Germinal center (tissue), 1 donor: ENCODE measurements around the gene PRPF4.
A peak's percentile ranks its signal among the peaks of the same experiment; 100 is the strongest.
"Not testable (repeated sequence)": the region's sequence is repeated elsewhere in the genome, so short reads cannot be mapped to it uniquely, and the experiment has no call there.

Source experiments
- DNase-seq: peaks from one replicate; pipeline ENCODE4 v3.0.0; 2012; ENCODE audit warnings: mixed read lengths, low spot score

The PRPF4 gene

GRCh38 chr9:113267911-113268566 lies 7.4 kb upstream of the PRPF4 start:
- DNase-seq: no peak

GRCh38 chr9:113269355-113269754 lies 6.1 kb upstream of the PRPF4 start:
- DNase-seq: no peak

- DNase-seq: no peak
Measured at GRCh38 chr9:113269871-113270270, 5.6 kb upstream of the PRPF4 start.

- peak; percentile 68 for DNase-seq
Measured at GRCh38 chr9:113274474-113275156, 843 bp upstream of the PRPF4 start.

DNA sequence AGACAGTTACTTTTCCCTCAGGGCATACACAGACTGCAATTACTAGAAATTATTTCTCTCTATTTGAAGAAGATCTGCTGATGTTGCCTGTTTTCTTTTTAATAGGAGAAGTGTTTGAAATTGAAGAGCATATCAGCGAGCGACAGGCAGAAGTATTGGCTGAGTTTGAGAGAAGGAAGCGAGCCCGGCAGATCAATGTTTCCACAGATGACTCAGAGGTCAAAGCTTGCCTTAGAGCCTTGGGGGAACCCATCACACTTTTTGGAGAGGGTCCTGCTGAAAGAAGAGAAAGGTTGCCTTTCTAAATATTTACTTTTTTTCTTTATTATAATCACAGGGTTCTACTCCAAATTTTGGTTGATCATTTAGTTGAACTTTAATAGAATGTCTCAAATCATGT lies 3.4 kb downstream of the PRPF4 start:
- DNase-seq: no peak

GRCh38 chr9:113281356-113281755 lies 5.9 kb downstream of the PRPF4 start:
- DNase-seq: no peak

DNA sequence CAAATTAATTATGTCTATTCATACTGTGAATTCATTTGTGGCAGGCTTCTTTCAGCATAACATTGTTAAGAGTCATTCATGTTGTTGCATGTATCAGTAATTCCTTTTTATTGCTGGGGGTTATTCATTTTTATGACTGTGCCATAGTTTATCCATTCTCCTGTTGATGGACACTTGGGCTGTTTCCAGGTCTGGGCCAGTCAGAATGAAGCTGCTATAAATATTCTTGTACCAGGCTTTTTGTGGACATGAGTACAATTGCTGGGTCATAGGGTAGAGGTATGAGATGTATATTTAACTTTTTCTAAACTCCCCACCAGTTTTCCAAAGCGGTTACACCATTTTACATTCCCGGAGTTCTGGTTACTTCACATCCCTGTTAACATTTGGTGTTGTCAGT lies 13.6 kb downstream of the PRPF4 start:
- DNase-seq: no peak

GRCh38 chr9:113290052-113290607 lies 14.7 kb downstream of the PRPF4 start:
- no peak for DNase-seq

- DNase-seq: no peak
Measured at GRCh38 chr9:113293285-113293878, 17.9 kb downstream of the PRPF4 start.

DNA sequence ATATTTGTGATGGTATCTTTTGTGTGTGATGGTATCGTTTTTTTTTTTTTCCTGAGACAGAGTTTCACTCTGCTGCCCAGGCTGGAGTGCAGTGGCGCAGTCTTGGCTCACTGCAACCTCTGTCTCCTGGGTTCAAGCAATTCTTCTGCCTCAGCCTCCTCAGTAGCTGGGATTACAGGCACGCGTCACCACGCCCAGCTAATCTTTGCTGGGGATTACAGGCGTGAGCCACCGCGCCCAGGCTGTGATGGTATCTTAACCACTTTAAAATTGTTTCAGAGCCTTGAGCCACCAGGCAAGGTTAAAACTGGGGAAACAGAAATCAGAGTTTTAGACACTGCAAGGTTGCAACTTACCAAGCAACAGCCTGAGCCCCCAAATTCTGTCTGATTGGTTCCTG lies 20.8 kb downstream of the PRPF4 start:
- DNase-seq: not testable (repeated sequence)

DNA sequence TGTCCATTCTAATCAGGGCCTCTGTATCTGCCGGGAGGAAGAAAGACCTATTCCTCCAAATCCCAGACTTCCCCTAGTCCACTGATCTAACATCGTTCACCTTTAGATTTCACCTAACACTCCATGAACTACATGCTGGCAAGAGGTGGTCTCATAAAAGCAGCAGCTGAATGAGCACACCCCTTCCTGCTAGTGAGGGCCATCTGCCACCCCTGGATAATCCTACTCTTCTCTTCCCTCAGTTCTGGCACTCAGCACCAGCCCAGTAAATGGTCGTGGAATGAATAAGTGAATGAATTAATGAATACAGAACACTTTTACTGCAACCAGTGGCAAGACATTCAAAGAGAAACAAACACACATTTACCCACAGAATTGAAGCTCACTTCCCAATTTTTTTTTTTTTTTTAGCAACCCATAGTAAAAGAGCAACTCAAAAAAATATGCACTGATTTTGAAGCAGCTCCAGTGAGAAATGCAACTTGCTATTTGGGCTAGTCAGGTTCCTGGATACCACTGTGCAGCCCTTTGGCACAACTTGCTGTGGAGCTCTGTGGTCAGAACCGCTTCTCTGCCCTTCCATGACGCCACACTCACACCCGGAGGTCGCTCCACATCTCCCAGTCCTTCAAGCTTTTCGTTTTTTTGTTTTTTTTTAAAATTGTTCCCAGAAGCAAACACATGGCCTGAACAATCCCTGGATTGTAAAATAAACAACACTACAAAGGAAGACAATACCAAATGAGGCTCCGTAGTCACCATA lies 21.5 kb downstream of the PRPF4 start:
- DNase-seq: no peak

DNA sequence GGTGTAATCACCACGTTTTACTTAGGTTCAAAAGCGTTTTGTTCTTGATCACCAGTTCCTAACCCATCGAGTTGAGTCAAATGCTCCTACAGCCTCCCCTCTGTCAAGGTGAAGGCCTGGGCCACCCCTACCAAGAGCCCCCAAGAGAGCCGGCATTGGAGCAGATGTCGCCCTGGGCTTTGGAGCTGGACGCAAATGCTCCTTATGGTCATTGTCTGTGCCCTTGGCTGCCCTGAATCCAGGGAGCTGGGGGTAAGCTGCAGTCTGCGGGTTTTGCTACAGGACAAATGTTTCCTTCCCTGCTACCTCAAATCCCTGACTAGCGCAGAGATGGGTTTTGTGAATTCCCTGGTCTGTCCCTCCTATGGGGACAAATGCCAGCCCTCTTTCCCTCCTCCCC lies 22.9 kb downstream of the PRPF4 start:
- no peak for DNase-seq

DNA sequence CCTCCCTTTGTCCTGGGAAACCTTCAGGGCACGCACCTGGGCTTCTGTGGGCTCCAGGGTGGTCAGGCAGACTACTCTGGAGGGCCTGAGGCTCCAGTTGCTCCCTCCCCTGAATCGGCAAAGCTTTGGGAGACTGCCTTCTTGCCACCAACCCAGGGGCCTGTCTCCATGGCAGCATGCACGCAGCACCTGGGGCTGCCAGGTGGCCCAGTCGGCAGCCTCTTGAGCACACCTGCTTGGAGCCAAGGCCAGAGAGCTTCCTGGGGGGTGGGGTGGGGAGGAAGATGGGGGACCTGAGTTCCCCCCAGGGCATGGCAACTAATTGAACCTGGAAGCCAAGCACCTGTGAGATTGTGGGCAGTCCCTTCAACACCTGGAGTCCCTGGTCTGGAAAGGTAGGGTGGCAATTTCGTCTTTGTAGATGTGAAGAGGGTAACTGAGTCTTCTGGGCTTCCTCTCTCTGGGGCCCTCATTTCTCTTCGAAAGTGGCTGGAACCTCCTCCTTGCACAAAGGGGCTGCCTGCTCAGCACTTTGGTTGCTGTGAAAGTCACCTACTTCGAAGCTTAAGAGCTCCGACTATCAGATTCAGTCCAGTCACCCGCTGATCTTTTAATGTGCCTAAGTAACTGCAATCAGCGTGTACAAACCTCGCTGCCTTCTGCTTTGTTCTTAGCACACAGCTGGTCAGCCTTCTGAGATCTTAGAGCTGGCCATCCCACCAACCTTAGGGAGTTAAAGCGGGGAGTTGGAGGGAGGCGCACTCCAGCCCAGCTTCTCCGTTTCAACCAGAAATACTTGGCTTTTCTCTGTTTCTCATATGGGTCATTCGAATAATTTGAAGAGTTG lies 23.7 kb downstream of the PRPF4 start:
- DNase-seq: no peak

DNA sequence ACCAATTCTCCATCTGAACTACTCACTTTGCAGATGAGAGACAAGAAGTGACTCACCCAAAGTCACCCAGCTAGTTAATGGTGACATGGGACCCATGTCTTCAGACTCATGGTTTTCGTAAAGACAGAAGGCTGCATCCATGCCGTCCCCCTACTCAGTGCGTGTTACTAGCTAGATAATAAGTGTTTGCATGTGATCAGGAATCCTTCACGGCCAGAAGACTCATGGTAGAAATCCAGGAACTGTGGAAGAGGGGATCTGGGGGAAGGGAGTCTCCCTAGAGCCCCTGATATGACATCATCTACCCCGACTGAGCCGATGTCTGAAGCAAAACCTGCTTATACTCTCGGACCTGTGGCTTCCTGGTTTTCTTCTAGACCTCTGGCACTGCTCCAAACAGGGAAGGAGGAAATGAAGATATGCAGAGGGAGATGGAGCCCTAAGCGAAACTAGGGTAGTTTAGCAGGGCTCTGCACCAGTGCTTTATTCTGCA lies 24.4 kb downstream of the PRPF4 start:
- DNase-seq: no peak

GRCh38 chr9:113301548-113301947 lies 26.1 kb downstream of the PRPF4 start:
- no peak for DNase-seq

DNA sequence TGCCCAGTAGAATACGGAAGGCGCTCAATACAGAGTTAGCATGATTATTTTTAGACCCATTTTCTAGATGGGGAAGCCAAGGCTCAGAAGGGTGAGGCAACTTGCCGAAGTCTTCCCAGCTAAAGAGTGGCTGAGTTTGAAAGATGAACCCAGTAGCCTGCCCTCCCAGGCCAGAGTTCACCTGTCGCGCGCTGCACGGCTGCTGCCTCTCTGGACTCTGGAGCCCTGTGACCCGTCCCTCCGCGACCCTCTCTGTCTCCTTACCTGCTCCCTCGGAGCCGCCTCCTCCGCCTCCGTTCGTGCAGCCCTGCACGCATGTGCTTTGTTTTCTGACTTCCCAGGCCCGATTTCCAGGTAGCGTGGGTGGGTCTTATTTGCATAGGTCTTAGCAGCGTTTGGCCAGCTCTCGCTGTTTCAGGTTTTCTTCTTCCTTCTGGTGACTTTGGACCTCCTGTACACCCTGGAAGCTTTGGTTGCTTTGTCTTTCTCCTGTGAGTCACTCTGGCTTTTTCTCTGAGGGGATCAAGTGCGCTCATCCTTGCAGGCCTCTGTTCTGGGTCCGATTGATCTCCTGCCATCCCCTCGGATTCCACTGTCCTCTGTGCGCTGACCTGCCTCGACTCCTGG lies 27.4 kb downstream of the PRPF4 start, which contains the start of gene RNF183:
Gene RNF183 (minus strand): TSS at position 585 of the 627 bp plus-strand sequence. CDS start 5,192 bp downstream, outside the sequence.
- no peak for DNase-seq

- DNase-seq: no peak
Measured at GRCh38 chr9:113306566-113306965, 31.1 kb downstream of the PRPF4 start.

DNA sequence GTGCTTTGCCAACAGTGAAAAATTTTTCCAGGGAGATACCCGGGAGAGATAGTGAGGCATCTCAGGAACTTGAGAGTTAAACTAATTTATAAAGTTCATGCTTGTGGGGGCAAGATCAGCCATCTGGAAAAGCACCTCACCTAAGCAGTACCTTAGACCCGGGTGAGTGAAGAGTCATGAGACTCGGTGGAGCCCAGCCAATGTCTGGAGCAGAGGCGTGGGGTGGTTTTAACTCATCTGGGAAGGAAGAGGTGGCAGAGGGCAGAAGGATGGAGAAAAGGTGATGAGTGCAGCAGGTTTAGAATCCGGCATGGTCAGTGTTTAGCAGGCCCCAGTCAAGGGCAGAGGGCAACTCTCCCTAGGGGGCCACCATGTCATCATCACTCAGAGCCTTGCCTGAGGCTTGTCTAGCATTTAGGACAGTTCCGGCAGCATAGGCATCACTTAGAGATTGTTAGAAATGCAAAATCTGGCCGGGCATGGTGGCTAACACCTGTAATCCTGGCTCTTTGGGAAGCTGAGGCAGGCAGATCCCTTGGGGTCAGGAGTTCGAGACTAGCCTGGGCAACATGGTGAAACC lies 32.0 kb downstream of the PRPF4 start:
- DNase-seq: no peak

- peak; percentile 11 for DNase-seq
Measured at GRCh38 chr9:113309204-113309813, 33.9 kb downstream of the PRPF4 start.

GRCh38 chr9:113310538-113310937 lies 35.1 kb downstream of the PRPF4 start:
- no peak for DNase-seq
